Skeletal muscle cell (primary cell): ENCODE data around the gene PDE4B.
A peak's percentile ranks its signal among the peaks of the same experiment; 100 is the strongest.

Source experiments
- DNase-seq: peaks from one replicate; pipeline ENCODE4 v3.0.0-alpha.2; 2010; ENCODE audit warnings: low read depth
- H3K4me3 ChIP-seq: 2 replicates; pipeline ENCODE4 v1.5.1; 2011; ENCODE audit warnings: low read depth, mild to moderate bottlenecking, control low read depth, low read length, moderate library complexity

The PDE4B gene

DNA sequence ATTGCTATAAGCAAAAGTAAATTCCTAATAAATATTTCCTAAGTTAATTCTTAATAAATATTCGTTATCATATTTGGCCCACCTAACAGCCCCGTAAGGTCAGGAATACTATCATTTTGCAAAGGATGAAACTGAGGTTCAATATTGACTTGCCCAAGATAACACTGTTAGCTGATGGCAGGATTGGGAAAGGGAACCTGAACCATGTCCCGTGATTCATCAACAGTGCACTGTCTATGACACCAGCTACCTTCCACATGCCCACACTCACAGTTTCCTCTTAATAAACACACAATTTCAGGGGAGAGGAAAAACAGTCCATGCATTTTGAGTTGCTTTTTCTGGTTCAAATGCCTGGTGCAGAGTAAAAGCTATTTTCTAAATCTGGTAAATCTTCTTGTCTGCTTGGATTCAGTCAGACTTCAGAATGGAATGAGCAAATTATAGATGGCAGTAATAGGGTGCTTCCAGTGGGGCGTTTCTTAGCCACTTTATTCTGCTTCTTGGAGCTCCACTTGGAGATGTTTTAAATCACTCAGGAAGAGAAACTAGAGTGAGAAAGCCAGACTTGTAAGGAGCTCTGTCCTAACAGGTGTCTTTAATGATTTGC is 354.6 kb downstream of the PDE4B start:
- no peak for DNase-seq
- H3K4me3 ChIP-seq = no peak overlapping the region

DNA sequence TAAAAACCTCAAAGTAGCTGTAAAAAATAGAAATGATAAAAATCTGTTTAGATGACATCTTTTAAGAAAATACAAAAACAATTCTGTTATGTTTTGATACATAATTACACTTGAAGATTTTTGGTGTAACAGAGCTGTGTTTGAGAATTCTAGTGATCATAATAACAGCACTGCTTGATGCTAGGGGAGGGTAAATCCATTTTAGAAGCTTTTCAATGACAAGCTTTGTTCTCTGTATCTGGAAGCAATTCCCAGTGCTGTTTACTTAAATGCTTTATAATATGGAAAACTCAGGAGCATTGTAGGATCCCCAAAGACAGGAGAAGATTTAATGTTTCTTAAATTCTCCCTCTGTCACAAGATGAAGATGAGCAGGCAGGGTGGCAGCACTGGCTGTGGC is 359.3 kb downstream of the PDE4B start:
- no peak for DNase-seq
- H3K4me3 ChIP-seq = no peak overlapping the region

DNA sequence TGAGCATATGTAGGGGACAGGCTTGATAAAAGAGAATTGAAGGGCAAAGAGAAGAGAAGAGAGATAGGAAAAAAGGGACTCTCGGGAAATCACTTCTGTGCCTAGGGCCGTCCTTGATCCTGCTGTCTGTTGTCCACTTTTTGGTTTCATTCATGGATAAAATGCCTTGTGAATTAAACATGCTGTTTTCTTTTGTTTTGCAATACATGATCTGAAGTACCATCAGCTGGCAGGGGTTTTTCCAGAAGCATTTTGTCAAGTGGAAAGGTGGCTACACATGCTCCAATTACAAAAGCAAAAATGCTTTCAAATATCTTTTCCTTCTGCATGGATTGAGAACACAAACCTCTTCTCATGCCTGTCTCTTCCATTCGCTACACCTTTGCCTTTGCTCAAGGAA is 361.7 kb downstream of the PDE4B start:
- H3K4me3 ChIP-seq = no peak overlapping the region
- no peak for DNase-seq

DNA sequence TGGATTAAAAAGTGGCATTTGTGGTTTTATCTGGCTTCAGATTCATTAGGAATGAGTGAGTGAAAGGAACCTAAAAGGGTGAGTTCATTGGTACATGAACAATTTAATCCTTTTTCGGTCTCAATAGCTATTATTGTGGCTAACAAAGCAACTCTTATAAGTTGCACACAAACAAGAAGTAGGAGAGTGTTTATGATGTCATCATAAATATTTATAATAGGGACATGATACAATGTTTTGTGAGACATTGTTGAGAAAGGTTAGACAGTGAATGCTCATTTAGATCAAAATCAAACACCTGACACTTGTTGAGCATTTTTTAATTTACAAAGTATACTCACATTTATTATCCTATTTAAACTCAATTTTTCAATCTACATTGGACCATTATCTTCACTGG is 363.4 kb downstream of the PDE4B start:
- no peak overlapping the region for H3K4me3 ChIP-seq
- DNase-seq = no peak

DNA sequence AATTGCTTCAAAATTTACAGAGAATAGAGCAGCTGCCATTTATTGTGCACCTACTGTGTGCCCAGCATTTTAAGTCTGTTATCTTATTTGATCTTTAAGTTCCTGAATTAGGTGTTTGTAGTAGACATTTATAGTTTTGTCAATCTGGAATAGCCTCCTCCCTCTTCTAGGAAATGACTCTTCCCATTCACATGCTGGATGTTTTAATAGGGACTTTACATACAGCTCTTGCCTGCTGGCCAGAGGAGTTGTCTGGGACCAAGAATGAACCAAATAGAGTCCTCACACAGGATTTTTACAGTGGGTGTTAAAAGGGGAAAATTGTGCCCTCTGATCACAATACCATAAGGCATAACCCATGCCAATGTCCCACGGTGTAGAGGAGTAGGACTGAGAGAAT is 367.1 kb downstream of the PDE4B start:
- H3K4me3 ChIP-seq = no peak overlapping the region
- DNase-seq = no peak

DNA sequence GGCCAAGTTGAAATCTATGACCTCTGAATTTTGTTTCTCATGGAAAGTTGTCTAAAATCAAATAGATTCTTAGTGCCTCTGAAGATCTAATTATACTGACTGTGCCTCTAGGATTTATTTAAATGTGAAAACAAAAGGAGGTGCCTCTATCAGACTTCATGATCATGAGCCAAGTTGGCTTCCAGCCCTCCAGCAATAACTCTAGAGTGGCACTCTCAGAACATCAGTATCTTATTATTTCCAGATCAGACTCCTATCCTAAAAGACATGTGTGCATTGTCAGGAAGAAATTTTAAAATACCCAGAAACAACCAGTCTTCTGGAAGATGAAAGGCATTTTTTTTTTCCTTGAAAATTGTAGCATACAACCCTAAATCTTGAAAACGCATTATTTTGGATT is 368.0 kb downstream of the PDE4B start:
- no peak overlapping the region for H3K4me3 ChIP-seq
- DNase-seq = no peak

DNA sequence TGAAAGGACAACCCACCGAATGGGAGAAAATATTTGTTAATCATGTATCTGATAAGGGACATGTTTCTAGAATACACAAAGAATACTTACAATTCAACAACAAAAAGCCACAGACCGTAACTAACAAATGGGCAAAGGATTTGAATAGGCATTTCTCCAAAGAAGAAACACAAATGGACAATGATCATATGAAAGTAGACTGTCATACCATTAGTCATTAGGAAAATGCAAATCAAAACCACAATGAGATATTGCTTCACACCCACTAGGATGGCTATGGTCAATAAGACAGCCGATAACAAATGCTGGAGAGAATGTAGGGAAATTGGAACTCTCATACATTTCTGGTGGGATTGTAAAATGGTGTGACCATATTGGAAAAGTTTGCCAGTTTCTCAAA is 374.1 kb downstream of the PDE4B start:
- no peak for DNase-seq
- no peak overlapping the region for H3K4me3 ChIP-seq

DNA sequence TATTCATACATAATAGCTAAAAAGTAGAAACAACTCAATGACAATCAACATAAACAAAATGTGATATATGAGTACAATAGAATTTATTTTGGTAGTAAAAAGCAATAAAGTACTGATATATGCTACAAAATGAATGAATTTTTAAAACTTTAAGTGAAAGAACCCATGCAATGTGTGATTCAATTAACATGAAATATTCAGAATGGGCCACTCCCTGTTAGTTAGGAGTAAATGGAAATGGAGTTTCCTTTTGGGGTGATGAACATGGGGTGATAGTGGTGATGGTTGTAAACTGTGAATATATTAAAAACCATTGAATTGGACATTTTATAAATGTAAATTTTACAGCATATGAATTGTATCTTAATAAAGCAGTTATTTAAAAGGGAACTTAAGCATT is 374.6 kb downstream of the PDE4B start:
- no peak for DNase-seq
- H3K4me3 ChIP-seq = no peak overlapping the region

DNA sequence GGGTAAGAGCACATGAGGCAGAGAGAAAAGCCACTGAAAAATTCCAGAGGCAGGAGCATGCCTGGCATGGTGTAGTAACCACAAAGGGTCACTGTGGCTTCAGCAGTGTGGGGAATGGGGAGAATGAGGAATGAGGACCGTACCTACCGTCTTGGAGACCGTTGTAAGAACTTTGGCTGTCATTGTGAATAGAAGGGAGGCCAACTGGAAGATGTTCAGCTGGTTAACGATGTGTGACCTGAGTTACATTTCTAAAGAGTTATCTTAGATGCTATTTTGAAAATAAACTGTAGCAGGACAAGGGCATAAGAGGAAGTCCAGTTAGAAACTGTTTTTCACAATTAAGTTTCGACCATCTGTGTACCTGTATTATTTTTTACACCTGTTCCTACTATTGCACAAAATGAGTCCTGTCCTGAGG is 375.8 kb downstream of the PDE4B start:
- no peak overlapping the region for H3K4me3 ChIP-seq
- DNase-seq = no peak

DNA sequence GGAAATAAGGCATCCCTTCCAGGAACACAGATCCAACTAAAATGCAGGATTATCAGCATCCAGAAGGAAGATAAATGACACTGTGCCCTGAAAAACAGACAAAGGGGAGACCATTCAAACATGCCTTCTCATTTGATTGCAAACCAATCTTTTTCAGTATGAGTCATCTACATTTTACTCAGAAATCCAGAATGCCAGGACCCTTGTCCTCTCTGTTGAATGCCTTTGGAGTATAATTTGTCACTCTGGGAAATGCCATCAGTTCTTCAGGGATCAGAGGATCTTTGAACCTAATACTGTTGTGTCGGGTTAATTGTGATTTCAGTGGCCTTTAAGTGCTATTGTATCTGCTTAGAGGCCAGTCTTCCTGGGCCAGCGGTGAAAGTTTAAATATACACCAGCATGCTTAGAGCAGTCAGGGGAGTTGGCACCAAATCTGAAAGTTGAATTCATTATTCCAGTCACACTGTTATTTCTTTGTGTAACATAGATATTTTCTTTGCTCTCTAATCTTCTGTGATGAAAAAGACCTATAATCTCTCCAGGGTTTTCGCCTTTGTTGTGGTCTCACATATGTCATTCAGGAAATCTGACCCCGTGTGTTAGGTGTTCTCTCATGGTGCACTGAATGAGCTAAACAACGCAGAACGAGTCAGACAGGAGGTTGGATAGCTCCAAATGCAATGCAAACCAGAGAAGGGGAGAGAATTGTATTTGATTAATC is 376.4 kb downstream of the PDE4B start:
- no peak for DNase-seq
- H3K4me3 ChIP-seq = no peak overlapping the region

DNA sequence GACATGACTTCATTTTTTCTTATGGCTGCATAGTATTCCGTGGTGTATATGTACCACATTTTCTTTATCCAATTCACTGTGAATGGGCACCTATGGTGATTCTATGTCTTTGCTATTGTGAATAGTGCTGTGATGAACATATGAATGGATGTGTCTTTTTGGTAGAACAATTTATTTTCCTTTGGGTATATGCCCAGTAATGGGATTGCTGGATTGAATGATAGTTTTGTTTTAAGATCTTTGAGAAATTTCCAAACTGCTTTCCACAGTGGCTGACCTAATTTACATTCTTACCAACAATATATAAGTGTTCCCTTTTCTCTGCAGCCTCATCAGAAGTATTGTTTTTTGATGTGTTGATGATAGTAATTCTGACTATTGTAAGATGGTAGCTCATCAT is 379.6 kb downstream of the PDE4B start:
- no peak overlapping the region for H3K4me3 ChIP-seq
- DNase-seq = no peak

DNA sequence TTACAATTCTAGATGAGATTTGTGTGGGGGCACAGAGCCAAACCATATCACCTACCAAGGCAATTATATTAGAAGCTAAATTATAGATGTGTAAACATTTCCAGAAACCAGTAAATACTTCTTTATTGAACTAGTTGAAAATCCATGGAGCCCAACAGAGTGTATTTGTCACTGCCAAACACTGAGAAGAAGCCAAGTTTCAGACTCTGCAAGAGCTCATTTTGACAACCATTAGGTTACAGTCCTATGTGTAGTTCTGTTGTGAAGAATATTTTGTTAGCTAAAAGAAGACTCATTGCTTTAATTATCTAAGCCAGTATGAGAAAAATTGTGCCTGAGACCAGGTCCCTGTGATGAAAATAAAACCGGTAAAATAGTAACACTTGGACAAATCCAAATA is 382.4 kb downstream of the PDE4B start:
- no peak for DNase-seq
- H3K4me3 ChIP-seq = no peak overlapping the region

DNA sequence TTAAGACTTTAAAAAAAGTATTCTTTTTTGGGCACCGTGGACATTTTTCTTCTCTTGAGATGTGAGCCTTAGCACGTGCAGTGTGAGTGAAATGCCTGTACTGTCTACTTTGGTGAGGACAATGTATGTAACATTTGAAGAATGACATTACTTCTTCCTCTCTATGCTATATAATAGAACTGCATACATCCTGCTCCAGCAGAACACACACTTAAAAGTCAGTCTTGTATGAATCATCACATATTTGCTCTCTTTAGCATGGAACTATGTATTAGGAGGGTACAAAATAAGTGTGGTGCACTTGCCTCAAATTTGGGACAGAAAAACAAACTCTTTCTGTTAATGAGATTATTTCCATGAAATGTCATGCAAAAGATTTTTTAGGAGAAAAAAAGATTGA is 382.9 kb downstream of the PDE4B start:
- no peak overlapping the region for H3K4me3 ChIP-seq
- no peak for DNase-seq

DNA sequence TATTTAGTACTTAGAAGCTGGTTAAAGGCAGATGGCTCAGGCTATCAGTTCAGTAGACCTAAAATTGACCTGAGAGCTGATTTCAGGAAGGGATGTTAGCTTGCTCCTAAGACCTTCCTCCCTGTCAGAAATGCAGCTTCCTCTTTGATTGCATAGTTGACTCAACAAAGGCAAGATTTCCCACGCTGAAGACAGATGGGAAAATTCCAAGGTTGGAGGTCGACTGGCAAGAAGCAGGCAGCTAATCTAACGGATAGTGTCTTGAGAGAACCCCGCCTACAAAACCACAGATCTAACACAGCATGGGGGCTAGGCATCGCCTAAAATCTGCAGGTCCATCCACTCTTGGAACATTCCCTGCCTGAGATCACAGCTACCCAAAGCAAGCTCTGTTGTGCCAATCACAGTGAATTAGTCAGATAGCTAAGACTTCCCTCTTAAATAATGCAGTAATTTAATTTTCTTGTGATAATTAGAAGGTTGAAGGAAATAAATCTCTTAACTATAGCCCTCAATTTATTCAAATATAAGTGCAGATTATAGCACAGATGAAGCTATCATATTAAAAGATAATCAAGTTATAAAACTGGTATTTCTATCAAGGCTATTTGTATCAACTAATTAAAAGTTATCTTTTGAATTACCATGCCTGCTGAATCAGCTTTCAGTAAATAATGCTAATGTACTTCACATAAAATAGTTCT is 383.5 kb downstream of the PDE4B start:
- no peak for DNase-seq
- H3K4me3 ChIP-seq = no peak overlapping the region

DNA sequence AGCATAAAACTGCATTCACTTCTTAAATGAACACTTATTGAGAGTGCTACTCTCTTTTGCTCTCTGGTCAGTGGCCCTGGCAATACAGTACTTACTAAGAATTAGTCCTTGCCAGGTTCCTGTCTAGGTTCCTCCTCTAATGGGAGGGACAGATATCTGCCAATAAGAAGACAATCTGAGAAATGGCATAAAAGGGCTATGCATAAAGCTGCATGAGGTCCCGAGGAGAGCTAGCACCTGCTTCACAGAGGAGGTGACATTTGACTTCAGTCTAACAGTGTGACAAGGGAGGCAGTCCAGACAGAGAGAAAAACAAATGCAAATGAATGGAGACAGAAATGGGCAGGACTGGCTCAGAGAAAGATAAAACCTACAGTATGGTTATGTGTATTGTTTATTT is 384.1 kb downstream of the PDE4B start:
- no peak for DNase-seq
- no peak overlapping the region for H3K4me3 ChIP-seq

DNA sequence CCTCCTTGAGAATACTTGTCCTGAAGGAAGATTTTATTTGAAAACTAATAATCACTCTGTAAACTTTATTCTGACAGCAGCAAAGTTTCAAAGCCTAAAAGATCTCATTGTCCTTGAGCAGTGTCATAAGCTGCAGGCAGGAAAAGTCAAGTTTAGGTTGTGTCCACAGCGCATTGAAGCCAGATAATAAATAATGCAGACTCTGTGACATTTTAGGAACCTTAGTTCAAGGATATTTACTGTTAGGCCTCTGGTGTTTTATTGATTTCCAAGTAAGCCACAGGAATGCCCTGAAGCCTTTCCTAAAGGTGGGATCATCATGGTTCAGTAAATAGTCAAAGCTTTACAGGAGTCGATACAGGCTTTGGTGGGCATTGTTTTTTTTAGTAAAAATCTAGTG is 384.8 kb downstream of the PDE4B start:
- H3K4me3 ChIP-seq = no peak overlapping the region
- no peak for DNase-seq

DNA sequence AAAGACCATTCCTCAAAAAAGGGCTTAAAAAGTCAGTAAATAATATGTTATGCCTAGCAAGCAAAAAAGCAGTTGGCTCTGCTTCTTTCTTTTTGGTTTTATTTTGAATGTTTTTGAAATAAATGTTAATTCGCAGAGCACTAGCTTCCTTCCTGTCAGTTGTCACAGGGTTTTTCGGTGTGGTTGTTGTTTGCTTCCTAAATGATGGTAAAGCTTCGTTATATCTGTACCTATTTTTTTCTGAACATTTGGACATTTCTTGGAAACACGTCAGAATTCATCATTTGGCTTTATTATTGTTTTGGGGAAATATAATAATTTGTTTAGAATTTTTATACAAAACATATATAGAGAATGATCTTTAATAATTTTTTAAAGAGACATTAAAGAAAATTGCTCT is 389.3 kb downstream of the PDE4B start:
- H3K4me3 ChIP-seq = no peak overlapping the region
- no peak for DNase-seq

DNA sequence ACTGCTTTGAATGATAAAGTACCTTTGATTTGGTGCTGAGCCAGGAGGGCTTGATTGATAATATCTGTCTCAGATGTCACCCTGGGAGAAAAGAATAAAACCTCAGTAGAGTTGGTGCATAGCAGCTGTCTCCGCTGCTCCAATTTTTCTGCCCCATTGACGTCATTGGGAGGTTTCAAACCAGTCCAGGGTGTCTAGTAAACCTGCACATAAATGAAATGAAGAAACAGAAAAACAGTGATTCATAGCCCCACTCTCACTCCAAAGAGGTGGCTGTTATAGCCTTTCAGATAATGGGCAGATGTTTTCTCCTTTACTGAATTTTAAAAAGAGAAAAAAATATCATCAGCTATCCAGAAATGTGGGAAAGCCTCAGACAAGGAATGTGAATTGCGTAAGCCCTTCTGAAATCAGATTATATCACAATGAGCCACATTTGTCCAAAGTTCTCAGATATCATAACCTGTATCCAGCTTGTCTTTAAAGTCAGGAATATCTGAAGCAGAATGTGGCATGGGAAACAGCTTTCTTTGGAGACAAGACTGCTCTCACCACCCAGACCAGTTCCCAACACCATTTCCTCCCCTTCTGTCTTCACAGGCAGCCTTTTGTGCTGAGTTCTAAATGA is 390.0 kb downstream of the PDE4B start:
- DNase-seq = peak; percentile 62
- H3K4me3 ChIP-seq = no peak overlapping the region

DNA sequence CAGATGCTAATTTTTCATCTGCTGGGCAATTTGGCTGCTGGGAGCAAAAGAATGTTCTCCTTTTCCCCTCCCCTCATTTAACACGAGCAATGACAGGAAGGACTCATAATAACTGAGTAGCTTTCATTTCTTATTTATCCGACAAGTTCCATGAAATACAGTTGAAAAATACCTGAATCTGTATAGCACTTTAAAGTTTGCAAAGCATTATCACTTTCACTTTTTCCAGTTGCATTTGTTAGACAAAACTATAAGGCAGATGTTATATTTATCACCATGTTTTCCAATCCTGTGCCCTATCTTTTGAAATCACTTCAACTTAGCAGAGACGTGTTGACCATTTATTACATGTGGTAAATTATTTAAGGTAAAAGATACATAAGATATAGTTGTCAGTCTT is 390.7 kb downstream of the PDE4B start:
- H3K4me3 ChIP-seq = no peak overlapping the region
- no peak for DNase-seq

DNA sequence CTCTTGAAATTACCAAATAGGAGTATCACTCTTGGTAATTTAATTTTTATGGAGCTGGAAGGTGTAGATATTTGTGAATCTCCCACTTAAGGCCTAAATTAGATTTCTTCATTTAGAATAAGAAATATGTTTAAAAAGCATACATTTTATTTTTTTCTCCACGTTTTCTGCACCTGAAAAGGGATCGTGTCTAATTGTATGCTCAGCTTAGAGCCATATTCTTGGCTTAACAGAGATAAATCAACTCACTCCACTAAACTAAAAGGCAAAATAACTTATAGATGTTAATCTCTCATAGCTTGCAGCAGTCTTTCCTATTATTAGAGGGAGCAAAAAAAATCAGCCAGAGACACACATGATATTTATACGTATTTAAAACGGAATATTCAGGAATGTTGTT is 404.4 kb downstream of the PDE4B start:
- DNase-seq = no peak
- H3K4me3 ChIP-seq = no peak overlapping the region

DNA sequence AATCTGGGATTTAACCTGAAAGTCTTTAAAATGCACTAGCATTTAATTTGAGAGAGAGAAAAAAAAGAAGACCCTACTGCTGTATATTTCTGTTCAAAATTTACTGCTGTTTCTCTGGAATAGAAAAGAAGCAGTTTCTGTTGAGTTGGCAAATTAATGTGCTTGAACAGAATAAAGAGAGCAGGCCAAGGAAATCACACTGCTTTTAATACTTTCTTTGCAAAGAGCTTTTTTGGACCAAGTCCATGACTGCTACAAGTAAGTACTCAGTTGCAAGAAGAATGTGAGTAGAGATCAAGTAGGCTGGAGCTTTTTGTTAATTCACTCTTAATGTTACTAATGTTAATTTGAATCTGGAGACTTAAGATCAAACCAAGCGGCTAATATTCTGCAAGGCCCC is 405.1 kb downstream of the PDE4B start:
- H3K4me3 ChIP-seq = no peak overlapping the region
- no peak for DNase-seq
